Gastrocnemius medialis (tissue), 4 donors: ENCODE results near the gene TBL1XR1.

ENCODE experiments used
- CTCF ChIP-seq, 5 experiments: fragments of 450-650 bp in 3 of 5; fragments of 200-600 bp in 2 of 5; sonication (generic) in 2 of 5; IDR thresholded peaks in 4 of 5; conservative IDR thresholded peaks in 1 of 5; 1 replicate in 4 of 5; 2 replicates in 1 of 5; pipeline ENCODE4 v1.5.1; 2016 to 2019; ENCODE audit warnings: antibody characterized with exemption in 5 of 5, mild to moderate bottlenecking in 3 of 5, moderate library complexity in 3 of 5
- POLR2A ChIP-seq, 2 donors: fragments of 450-650 bp; IDR thresholded peaks; one replicate each; pipeline ENCODE4 v1.6.1; 2017; ENCODE audit warnings: antibody characterized with exemption in 2 of 2, mild to moderate bottlenecking in 2 of 2, moderate library complexity in 2 of 2

- TF ChIP-seq CTCF (IDR thresholded peaks at IDR 0.05 in 4 of 5, conservative IDR thresholded peaks at IDR 0.05 in 1 of 5) (no peak), POLR2A (IDR thresholded peaks at IDR 0.05) (no peak)
Observed at GRCh38 chr3:177230641-177231040, 33.4 kb upstream of the TBL1XR1 start.
